Measurements from ENCODE around the gene ZNF665.
A peak's percentile ranks its signal among the peaks of the same experiment; 100 is the strongest.
"Not testable (repeated sequence)": the region's sequence is repeated elsewhere in the genome, so short reads cannot be mapped to it uniquely, and the experiment has no call there.

ZNF665 gene

GRCh38 chr19:53161123-53161522 is 32.0 kb downstream of the ZNF665 start:
- DNase-seq (ENCODE audit: low read depth, low spot score), result no peak
- H3K4me3 ChIP-seq (ENCODE audit: low read length), result no peak overlapping the region

- DNase-seq (ENCODE audit: low read depth, low spot score), result no peak
- H3K4me3 ChIP-seq (ENCODE audit: low read length), result no peak overlapping the region
Measured at GRCh38 chr19:53160350-53160749, 32.8 kb downstream of the ZNF665 start.

GRCh38 chr19:53158119-53158656 is 35.0 kb downstream of the ZNF665 start:
- H3K4me3 ChIP-seq (ENCODE audit: low read length), result peak overlapping the region; percentile 45
- DNase-seq (ENCODE audit: low read depth, low spot score), result no peak

GRCh38 chr19:53157626-53158025 is 35.5 kb downstream of the ZNF665 start:
- DNase-seq (ENCODE audit: low read depth, low spot score), result no peak
- peak overlapping the region; percentile 45; the same call in 1 of the 2 replicates for H3K4me3 ChIP-seq (ENCODE audit: low read length)

GRCh38 chr19:53156850-53157249 is 36.3 kb downstream of the ZNF665 start:
- no peak for DNase-seq (ENCODE audit: low read depth, low spot score)

GRCh38 chr19:53147645-53148044 is 45.5 kb downstream of the ZNF665 start:
- no peak for DNase-seq (ENCODE audit: low read depth, low spot score)
- no peak overlapping the region for H3K4me3 ChIP-seq (ENCODE audit: low read length)

More at GRCh38 chr19:53156850-53157249, 36.3 kb downstream of the ZNF665 start:
- H3K4me3 ChIP-seq (ENCODE audit: low read length), result no peak overlapping the region

- no peak overlapping the region for H3K4me3 ChIP-seq (ENCODE audit: low read length)
- no peak for DNase-seq (ENCODE audit: low read depth, low spot score)
Measured at GRCh38 chr19:53140351-53140750, 52.8 kb downstream of the ZNF665 start.

- no peak overlapping the region for H3K4me3 ChIP-seq (ENCODE audit: low read length)
- no peak for DNase-seq (ENCODE audit: low read depth, low spot score)
Measured at GRCh38 chr19:53136432-53136831, 56.7 kb downstream of the ZNF665 start.

- no peak for DNase-seq (ENCODE audit: low read depth, low spot score)
- H3K4me3 ChIP-seq (ENCODE audit: low read length), result no peak within 1 kb of the TSS
Measured at GRCh38 chr19:53132141-53132991, 60.8 kb downstream of the ZNF665 start, which contains the start of gene ZNF415. TSS of gene ZNF415 (minus strand) at chr19:53132910. CDS start at chr19:53122676, 10,234 bp downstream.

- H3K4me3 ChIP-seq (ENCODE audit: low read length), result no peak overlapping the region
- DNase-seq (ENCODE audit: low read depth, low spot score), result no peak
Measured at GRCh38 chr19:53131727-53132126, 61.4 kb downstream of the ZNF665 start.

- H3K4me3 ChIP-seq (ENCODE audit: low read length), result no peak overlapping the region
- DNase-seq (ENCODE audit: low read depth, low spot score), result no peak
Measured at GRCh38 chr19:53131085-53131590, 62.0 kb downstream of the ZNF665 start.

GRCh38 chr19:53130506-53130905 is 62.7 kb downstream of the ZNF665 start:
- H3K4me3 ChIP-seq (ENCODE audit: low read length), result no peak overlapping the region
- no peak for DNase-seq (ENCODE audit: low read depth, low spot score)

GRCh38 chr19:53126733-53127526 is 66.2 kb downstream of the ZNF665 start:
- DNase-seq (ENCODE audit: low read depth, low spot score); H3K4me3 ChIP-seq (ENCODE audit: low read length): not testable (repeated sequence)

GRCh38 chr19:53123400-53123799 is 69.8 kb downstream of the ZNF665 start:
- H3K4me3 ChIP-seq (ENCODE audit: low read length), result no peak overlapping the region

More at GRCh38 chr19:53123400-53123799, 69.8 kb downstream of the ZNF665 start:
- DNase-seq (ENCODE audit: low read depth, low spot score), result no peak
